GM21528 (cell line): ENCODE results near the gene MORC2.

Source experiments
- ATAC-seq: cut with Tn5 transposase; IDR thresholded peaks from one replicate; pipeline ENCODE4 v1.9.1; 2021; ENCODE audit warnings: mild to moderate bottlenecking, moderate library complexity; ENCODE audit not compliant: unreplicated experiment, low FRiP score

Gene MORC2

GRCh38 chr22:30953206-30953605 lies 15.4 kb downstream of the MORC2 start:
- no peak for ATAC-seq

GRCh38 chr22:30949934-30950660 lies 18.5 kb downstream of the MORC2 start:
- no peak for ATAC-seq

DNA sequence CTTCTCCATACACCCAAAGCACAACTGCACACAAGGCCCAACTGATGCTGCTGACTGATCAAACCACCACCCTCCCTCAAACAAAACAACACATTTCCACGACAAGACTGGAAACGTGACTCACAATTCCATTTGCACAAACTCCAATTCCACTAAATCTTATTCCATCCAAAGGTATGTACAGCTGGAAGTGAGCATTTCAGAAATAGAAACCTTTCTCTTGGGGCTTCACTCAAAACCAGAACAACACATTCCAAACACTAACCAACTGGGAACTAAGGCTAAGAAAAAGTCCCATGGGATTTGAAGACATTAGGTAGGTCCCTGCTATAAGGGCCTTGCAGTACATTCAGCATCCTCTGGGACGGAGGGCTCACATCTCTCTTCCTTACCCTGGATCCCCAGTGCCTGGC lies 19.6 kb downstream of the MORC2 start:
- no peak for ATAC-seq

DNA sequence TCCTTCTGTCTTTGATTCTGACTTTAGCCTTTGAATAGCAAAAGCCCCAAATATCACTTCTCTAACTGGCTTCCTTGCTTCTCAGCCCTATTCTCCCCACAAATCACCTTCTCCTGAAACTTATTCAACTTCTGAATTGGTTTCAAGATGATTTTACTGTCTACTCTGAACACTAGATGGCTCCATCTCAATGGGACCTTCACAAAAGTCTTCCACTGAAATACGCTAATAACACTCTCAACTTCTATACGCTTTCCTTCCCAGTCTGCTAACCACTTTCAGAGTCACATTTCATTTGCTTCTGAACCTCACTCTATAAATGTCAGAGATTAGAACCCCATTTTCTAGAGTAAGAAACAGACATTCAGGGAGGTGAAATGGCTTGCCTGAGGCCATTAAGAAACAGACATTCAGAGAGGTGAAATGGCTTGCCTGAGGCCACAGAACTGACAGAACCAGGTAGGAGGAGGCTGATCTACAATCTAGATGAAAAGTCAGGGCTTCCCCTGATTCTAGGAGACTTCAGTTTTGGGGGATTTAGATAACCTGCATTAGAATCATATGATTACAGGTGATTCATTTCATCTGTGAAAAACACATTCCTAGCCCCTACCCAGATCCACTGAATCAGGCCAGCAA lies 20.6 kb downstream of the MORC2 start:
- ATAC-seq, result no peak

- no peak for ATAC-seq
Measured at GRCh38 chr22:30947173-30947815, 21.3 kb downstream of the MORC2 start.

GRCh38 chr22:30946354-30946753 lies 22.2 kb downstream of the MORC2 start:
- no peak for ATAC-seq

- no peak for ATAC-seq
Measured at GRCh38 chr22:30945653-30946052, 22.9 kb downstream of the MORC2 start.

DNA sequence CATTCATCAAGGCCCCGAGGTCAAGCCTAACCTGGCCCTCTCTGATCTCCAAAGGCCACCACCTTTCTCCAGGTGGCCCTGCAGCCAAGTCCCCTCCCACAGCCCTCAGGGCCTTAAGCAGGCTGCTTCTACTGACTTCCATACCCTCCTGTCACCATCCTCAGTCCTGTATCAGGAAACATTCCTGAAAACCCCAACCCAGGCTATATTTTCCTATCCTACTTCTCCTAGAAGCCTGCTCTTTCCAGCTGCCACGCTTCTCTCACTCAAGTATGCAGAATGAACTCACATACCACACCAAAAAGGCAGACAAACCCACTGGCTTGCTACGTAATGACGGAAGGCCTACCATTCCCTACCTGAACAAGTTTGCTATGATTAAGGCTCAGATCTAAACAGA lies 23.6 kb downstream of the MORC2 start:
- ATAC-seq, result no peak

DNA sequence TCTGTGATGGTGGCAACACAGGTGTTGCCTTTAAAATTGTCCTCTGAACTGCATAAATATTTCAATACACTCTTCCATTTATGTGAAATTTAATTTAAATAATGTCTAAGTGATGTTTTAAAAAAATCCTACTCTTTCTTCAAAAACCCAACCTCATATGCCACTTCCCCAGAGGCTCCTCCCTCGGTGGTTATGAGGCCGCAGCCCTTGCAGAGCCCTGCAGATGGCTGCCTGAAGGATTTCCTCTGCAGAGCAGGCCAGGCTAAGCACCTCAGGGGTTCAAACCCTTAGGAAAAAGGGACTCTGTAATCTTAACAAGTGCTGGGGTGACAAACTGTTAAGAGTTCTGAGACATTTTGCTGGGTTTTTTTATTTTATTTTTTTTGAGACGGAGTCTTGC lies 25.2 kb downstream of the MORC2 start:
- ATAC-seq, result no peak

DNA sequence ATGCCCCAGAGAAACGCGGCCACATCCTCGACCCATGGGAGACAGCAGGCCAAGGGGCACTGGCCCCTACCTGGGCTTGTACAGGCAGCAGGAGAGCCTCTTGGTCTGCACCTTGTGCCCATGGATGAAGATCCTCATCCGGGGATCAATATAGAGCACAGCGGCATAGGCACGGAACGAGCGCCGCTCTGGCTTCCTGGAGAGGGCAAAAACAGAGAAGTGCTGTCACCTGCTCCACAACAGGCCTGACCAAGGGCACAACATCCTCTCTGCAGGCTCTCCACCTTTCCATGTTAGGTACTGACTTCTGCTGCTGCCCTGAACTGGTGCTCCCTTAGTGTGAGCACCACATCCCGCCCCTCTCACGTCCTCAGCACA lies 27.2 kb downstream of the MORC2 start:
- no peak for ATAC-seq

DNA sequence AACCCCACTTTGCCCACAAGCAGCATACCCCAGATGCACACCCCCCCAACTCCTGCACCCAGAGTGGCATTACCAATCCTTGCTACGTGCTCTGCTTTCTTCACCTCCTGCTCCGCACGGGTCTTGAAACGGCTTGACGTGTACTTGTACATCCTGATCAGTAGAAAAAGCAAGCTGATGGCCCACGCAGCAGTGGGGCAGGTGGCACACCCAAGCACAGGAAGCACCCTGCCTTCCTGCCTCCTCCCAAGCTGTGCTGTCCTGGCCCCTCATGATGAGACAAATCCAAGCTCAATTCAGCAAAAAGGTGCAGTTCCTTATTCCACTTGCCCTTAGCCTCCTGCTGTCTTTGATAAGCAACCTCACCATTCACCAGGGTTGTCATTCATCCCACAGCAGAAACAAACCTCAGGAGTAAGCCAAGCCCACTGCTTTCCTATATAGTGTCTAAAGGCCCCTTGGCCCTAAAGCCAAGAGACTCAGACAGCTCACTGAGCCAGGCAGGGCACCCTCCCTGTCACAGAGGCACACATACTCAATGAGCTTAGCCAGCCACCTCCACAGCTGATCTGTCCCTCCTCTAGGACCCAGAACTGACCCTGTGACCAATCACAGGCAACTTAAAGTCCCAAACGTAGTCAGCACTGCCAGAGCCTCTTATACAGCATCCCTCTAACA lies 27.8 kb downstream of the MORC2 start:
- no peak for ATAC-seq

- ATAC-seq, result no peak
Measured at GRCh38 chr22:30934053-30934452, 34.5 kb downstream of the MORC2 start.

DNA sequence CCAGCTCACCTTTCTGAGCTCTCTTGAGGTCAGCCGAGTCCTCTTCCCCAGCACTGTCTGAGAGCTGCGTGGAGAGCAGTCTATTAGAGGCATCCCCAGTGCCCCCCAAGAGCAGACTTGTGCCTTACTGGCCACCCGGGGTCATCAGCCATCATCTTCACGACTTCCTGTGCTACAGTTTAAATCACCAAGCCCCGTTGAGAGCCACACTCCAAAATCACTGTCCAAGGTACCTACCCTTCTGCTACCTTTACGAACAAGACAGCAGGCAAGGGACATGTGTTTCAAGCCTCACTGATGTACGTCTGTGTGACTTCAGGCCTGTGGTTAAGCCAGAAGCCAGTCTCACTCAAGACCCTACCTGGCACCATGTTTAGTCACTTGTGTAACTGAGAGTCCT lies 35.1 kb downstream of the MORC2 start:
- no peak for ATAC-seq

DNA sequence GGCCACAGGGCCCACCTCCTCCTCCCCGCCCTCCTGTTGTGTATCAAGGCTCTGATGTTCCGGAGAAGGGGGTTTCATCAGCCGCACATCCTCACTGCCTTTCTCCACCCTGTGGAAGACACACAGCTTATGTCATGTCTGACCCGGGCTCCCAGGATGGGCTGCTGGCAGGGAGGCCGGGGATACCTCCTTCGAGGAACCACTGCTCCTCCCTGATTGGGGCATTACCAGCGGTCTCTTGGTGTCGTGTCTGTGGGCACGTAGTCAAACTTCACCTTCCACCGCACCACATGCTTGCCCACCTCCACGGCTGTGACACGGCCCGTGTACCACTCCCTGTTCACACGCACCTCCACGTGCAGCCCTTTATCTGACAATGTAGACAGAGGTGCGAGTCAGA lies 35.9 kb downstream of the MORC2 start:
- no peak for ATAC-seq

- no peak for ATAC-seq
Measured at GRCh38 chr22:30931541-30932300, 36.9 kb downstream of the MORC2 start.

DNA sequence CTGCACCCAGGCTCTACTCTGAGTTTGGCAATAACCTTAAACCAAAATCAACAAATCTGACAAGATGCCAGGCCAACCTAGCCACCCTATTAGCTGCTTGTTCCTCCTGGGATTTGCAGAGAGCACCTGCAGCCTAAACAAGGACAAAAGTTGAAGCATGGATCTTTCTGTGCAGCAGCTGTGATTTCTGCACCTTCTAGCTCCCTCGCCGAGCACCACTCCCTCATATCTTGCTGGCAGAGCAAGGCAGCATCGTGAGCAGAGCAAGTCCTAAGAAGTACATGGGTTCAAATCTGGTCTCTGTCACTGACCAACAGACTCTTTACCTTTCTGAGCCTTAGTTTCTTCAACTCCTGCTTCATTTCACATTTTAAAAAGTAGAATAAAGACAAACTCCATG lies 38.3 kb downstream of the MORC2 start:
- no peak for ATAC-seq

DNA sequence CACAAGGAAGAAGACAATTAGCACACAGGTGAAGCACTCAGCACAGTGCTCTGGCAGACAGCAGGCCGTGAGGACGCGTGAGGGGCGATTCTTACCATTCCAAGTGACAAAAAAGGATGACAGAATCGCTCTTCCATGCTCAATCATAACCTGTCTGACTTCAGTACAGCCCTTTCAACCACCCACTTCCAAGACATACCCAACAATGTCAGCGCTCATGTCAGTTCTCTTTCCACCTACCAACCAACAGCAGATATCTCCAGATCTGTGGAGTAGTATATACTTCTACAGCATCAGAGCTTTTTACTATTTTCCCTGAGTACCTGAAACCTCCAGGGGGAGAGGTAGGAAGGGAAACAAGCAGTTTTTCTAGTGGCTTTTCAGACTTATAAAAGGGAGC lies 40.2 kb downstream of the MORC2 start:
- no peak for ATAC-seq

DNA sequence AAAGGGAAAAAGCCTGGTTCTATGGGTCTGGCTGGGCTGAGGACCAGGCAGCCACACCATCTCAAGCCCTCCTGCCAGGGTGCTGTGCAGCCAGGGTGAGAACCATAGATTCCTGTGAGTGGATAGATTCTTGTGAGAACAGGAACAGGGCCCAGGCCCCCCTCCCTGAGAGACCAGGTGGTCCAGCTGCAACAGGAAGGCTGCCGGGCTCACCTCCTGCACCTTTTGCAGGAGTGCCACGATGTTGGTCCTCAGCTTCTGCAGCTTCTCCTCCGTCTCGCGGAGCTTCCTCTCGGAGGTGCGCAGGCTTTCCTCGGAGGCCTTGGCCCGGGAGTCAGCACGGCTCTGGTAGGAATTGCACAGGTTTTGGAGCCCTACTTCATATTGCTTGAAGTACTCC lies 40.8 kb downstream of the MORC2 start:
- ATAC-seq, result no peak

- no peak for ATAC-seq
Measured at GRCh38 chr22:30926706-30927105, 41.9 kb downstream of the MORC2 start.

DNA sequence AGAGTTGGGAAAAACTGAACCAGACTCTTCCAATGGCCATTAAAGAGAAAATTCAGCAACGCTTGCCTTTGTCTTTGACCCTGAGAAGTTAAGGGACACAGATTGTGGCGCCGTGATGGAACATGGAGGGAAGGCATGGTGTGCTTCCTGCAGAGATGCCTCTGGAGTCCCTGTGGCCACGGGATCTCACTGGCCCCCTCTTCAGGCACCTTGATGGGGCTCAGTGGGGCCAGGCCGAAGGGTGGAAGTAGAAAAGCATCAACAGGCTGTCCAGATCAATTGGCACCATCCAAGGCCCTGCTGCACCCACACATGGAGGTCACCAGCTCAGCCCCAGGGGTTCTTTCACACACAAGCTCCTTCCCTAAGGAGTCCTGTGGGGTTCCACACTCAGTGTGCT lies 42.9 kb downstream of the MORC2 start:
- ATAC-seq, result no peak
